Heart right ventricle (tissue), 16 donors: Measurements from ENCODE around the gene IGF1. TPM values are rescaled to one million over a fixed set of nuclear protein-coding genes. Genes with fewer than 3 reads are reported as not detected.
"Not testable (repeated sequence)": the region's sequence is repeated elsewhere in the genome, so short reads cannot be mapped to it uniquely, and the experiment has no call there.

Source experiments
- ATAC-seq, 8 donors: fragments of 200-7000 bp; cut with Tn5 transposase; one replicate each; pipeline ENCODE4 v1.9.1; 2020; ENCODE audit warnings: mild to moderate bottlenecking in 8 of 8, moderate library complexity in 8 of 8, moderate number of reproducible peaks in 1 of 8
- DNase-seq, 2 donors: peaks; one replicate each; pipeline ENCODE4 v3.0.0-alpha.2; 2020
- H3K27ac ChIP-seq, 10 donors: fragments of 200-600 bp; sonication (generic) in 2 of 10; one replicate each; pipeline versions ENCODE4 v1.5.0 to v1.8.0; 2020 to 2022; ENCODE audit warnings: mild to moderate bottlenecking in 3 of 10
- H3K27me3 ChIP-seq, 7 donors: fragments of 200-600 bp; one replicate each; pipeline ENCODE4 v1.8.0; 2021 to 2022; ENCODE audit warnings: mild to moderate bottlenecking in 2 of 7
- H3K36me3 ChIP-seq, 9 donors: fragments of 200-600 bp; sonication (generic) in 1 of 9; one replicate each; pipeline versions ENCODE4 v1.5.0 to v1.8.0; 2020 to 2022; ENCODE audit warnings: mild to moderate bottlenecking in 2 of 9
- H3K4me1 ChIP-seq, 9 donors: fragments of 200-600 bp; sonication (generic) in 1 of 9; one replicate each; pipeline versions ENCODE4 v1.5.0 to v1.8.0; 2020 to 2022; ENCODE audit warnings: mild to moderate bottlenecking in 4 of 9
- H3K4me3 ChIP-seq, 10 donors: fragments of 200-600 bp; sonication (generic) in 2 of 10; one replicate each; pipeline versions ENCODE4 v1.5.0 to v1.8.0; 2020 to 2022; ENCODE audit warnings: mild to moderate bottlenecking in 7 of 10, moderate library complexity in 2 of 10
- H3K9me3 ChIP-seq, 11 donors: fragments of 200-600 bp in 10 of 11; sonication (generic) in 2 of 11; one replicate each; pipeline versions ENCODE4 v1.5.0 to v1.8.0; 2013 to 2022; ENCODE audit warnings: mild to moderate bottlenecking in 2 of 11, control low read depth in 1 of 11, moderate library complexity in 1 of 11
- CTCF ChIP-seq, 9 donors: fragments of 200-600 bp; sonication (generic) in 2 of 9; IDR thresholded peaks; one replicate each; pipeline versions ENCODE4 v1.5.0 to v1.8.0; 2021 to 2022; ENCODE audit warnings: antibody characterized with exemption in 9 of 9, mild to moderate bottlenecking in 5 of 9, moderate library complexity in 1 of 9
- WGBS, 2 donors: extraction: QIAGEN DNeasy Blood & Tissue Kit; methylation state at CpG; one replicate each; pipeline ENCODE4 v1.1.7; 2013; ENCODE audit warnings: inconsistent platforms in 1 of 2; 5-methylcytosine and 5-hydroxymethylcytosine counted together
- intact Hi-C, 10 donors: fragments of 100-400 bp; cut with DNase I; formaldehyde crosslinking; loops; one replicate each; pipeline versions ENCODE4 v1.11.1 to v1.14.2; 2022
- polyA plus RNA-seq, 2 donors: library from polyadenylated mRNA; stranded (reverse); fragments of 200-250 nt; gene quantifications; one replicate each; pipeline ENCODE4 v1.2.3, GENCODE V29; 2013
- total RNA-seq, 10 donors: library from RNA; stranded (reverse); fragmentation: NEBNext Ultra II Directional in 3 of 10; extraction: Animal tissue kit (Norgen Biotek cat#: 25700) in 3 of 10; gene quantifications; one replicate each; pipeline versions ENCODE4 v1.2.1 to v1.2.4, GENCODE V29; 2021 to 2023
- donor health status: Arrhythmogenic right ventricular cardiomyopathy.
- donor health status: ischemic (EF 13 %, LVEDD 7.1; RV severe dilation, severe dysfunction).
- donor health status: healthy with polysubstance abuse.
- donor health status: DM: no; HTN: yes; CAD: no.
- donor health status: DM: no; HTN: no; CAD: no.
- donor health status: ischemic (EF 25% LVEDD 6.9; RV normal size, moderate dysfunction).
- donor health status: ischemic (EF 25% LVEDD 5.7; RV mildly dilated, moderate dysfunction).
- donor health status: healthy.
- donor health status: DM: yes; HTN: yes; CAD: no.
- donor health status: Ischemic cardiomyopathy.
- donor health status: ischemic (EF 35%, LVEDD 5.7; RV mildly dilated, moderate dysfunction).
- donor health status: nonischemic (EF 11% LVEDD 7.7; RV severe dilation, severe dysfunction).
- donor health status: DM: yes; HTN: yes; CAD: no.
- donor health status: PGD.
- donor health status: ischemic (EF 29% LVEDD 5.4; RV normal size, mild dysfunction).
- donor health status: nonischemic (EF 23%, LVEDD 6.1; RV moderate dilation, normal function).

The IGF1 gene
- total and polyA plus RNA-seq, 12 donors: 6.3 to 32.3 (median 8.9) TPM

DNA sequence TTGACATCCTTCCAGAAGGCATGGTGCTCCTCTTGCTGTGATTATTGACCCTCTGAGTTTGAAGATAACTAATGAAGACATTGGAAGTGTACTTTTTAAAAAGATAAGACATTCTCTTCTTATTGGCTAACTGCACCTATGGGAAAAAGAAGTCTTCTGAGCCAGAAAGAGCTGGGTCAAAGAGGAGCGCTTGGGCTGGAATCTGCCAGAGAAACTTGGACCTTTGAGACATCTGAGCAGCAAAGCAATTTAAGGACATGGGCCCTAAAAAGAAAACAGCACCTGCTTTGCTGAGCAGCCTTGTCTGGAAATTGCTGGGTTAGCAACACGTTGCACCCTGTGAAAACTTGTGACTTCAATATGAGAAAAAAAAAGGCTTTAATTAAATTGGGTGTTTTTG lies 27.8 kb downstream of the IGF1 start:
- no peaks in the 10 kb centered on the region for H3K27me3 ChIP-seq
- WGBS, 2 donors: 61 to 67% methylated on average over 2 of the region's 2 CpGs
- peaks cover 0 to 5% (median 0%) of the 10 kb centered on the region in 11 donors for H3K9me3 ChIP-seq
- no peaks in the 10 kb centered on the region for H3K36me3 ChIP-seq
- ATAC-seq: peak in 3 of 8 donors; percentile 42 to 57 (median 49)
- no peak overlapping the region for H3K4me3 ChIP-seq
- intact Hi-C loops: no loop called here
- no peak overlapping the region for H3K27ac ChIP-seq
- DNase-seq: no peak
- peaks cover 0 to 7% (median 0%) of the 10 kb centered on the region in 9 donors for H3K4me1 ChIP-seq
- no peak for TF ChIP-seq CTCF (IDR thresholded peaks at IDR 0.05)

- H3K36me3 ChIP-seq, H3K4me3 ChIP-seq, H3K4me1 ChIP-seq, intact Hi-C loops, H3K9me3 ChIP-seq, DNase-seq, ATAC-seq, H3K27ac ChIP-seq, H3K27me3 ChIP-seq: not testable (repeated sequence)
- WGBS, 2 donors: 85 to 86% methylated on average over 3 of the region's 3 CpGs
Observed at GRCh38 chr12:102449018-102449417, 31.3 kb downstream of the IGF1 start.

DNA sequence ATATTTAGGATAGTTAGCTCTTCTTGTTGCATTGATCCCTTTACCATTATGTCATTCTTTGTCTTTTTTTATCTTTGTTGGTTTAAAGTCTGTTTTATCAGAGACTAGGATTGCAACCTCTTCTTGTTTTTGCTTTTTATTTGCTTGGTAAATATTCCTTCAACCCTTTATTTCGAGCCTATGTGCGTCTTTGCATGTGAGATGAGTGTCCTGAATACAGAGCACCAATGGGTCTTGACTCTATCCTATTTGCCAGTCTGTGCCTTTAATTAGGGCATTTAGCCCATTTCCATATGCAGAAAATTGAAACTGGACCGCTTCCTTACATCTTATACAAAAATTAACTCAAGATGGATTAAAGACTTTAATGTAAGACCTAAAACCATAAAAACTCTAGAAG lies 32.9 kb downstream of the IGF1 start:
- WGBS, 2 donors: 86 to 88% methylated on average over 3 of the region's 3 CpGs
- H3K36me3 ChIP-seq, H3K27ac ChIP-seq, ATAC-seq, H3K4me3 ChIP-seq, H3K4me1 ChIP-seq, DNase-seq, H3K9me3 ChIP-seq, H3K27me3 ChIP-seq, intact Hi-C loops: not testable (repeated sequence)

- Histone ChIP-seq H3K4me3 (no peak overlapping the region), H3K27me3 (peaks cover 0 to 4% (median 0%) of the 10 kb centered on the region in 7 donors), H3K9me3 (peaks cover 0 to 5% (median 0%) of the 10 kb centered on the region in 11 donors), H3K36me3 (no peaks in the 10 kb centered on the region), H3K27ac (no peak overlapping the region), H3K4me1 (peaks cover 0 to 6% (median 0%) of the 10 kb centered on the region in 9 donors)
- ATAC-seq (no peak), DNase-seq (no peak)
- WGBS, 2 donors: 86 to 88% methylated on average over 7 of the region's 7 CpGs
- intact Hi-C loops: no loop called here
- TF ChIP-seq CTCF (IDR thresholded peaks at IDR 0.05): no peak
Observed at GRCh38 chr12:102444707-102445106, 35.7 kb downstream of the IGF1 start.

- Histone ChIP-seq H3K4me3 (no peak overlapping the region), H3K27me3 (peaks cover 0 to 4% (median 0%) of the 10 kb centered on the region in 7 donors), H3K27ac (no peak overlapping the region), H3K4me1 (peaks cover 0 to 10% (median 0%) of the 10 kb centered on the region in 9 donors), H3K9me3 (peaks cover 0 to 3% (median 0%) of the 10 kb centered on the region in 11 donors), H3K36me3 (no peaks in the 10 kb centered on the region)
- ATAC-seq: no peak
- WGBS, 2 donors: 94% methylated on average over 3 of the region's 3 CpGs
- intact Hi-C loops: no loop called here
- no peak for TF ChIP-seq CTCF (IDR thresholded peaks at IDR 0.05)
- DNase-seq: no peak
Observed at GRCh38 chr12:102444093-102444492, 36.3 kb downstream of the IGF1 start.
